Measurements from ENCODE around the gene MAP3K7. TPM values are rescaled to one million over a fixed set of nuclear protein-coding genes. Genes with fewer than 3 reads are reported as not detected.

Gene MAP3K7
- 35.7 and 41.5 TPM in 2 replicates for total RNA-seq

DNA sequence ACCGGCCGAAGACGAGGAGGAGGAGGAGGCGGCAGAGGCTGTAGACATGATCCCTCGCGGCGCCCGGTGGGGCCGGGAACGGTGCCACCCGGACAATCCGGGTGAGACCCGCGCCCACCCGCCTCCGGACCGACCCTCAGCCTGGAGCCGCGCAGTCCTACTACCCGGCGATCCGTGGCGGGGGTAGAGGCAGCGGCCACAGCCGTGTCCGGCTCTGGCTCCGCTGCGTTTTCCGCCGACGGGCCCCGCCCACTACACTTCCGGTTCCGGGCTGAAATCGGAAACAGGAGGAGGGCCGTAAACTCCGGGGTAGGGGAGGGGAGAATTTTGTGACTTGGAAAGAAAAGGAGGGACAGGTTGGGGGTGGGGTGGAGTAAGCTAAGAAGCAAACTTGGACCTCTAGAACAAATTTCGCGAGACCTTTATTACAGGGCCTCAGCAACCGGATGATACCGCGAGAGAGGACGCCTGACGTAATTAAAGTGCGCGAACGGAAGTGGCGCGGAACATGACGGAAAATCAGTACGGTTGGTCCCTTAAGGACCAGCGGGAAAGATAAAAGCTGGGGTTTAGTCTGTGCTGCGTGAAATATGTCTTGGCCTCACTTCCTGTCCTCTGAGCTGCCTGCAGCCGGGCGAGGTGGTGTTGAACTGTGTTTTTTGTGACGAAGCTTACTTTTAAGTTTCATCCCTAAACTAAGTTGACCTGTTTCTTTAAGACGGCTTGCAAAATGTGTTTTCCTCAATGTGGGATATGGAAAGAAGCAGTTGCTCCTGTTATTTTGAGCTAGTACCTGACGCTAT, at the start of gene MAP3K7:
MAP3K7 (minus strand) TSS at position 237 of the 803 bp plus-strand sequence; CDS start at position 48, 189 bp downstream.

